HG02938 (cell line): ENCODE results near the gene ECEL1.
"Not testable (repeated sequence)": the region's sequence is repeated elsewhere in the genome, so short reads cannot be mapped to it uniquely, and the experiment has no call there.

Source experiments
- ATAC-seq: cut with Tn5 transposase; IDR thresholded peaks from one replicate; pipeline ENCODE4 v1.9.1; 2021; ENCODE audit warnings: mild to moderate bottlenecking, moderate library complexity; ENCODE audit not compliant: unreplicated experiment

Gene ECEL1

DNA sequence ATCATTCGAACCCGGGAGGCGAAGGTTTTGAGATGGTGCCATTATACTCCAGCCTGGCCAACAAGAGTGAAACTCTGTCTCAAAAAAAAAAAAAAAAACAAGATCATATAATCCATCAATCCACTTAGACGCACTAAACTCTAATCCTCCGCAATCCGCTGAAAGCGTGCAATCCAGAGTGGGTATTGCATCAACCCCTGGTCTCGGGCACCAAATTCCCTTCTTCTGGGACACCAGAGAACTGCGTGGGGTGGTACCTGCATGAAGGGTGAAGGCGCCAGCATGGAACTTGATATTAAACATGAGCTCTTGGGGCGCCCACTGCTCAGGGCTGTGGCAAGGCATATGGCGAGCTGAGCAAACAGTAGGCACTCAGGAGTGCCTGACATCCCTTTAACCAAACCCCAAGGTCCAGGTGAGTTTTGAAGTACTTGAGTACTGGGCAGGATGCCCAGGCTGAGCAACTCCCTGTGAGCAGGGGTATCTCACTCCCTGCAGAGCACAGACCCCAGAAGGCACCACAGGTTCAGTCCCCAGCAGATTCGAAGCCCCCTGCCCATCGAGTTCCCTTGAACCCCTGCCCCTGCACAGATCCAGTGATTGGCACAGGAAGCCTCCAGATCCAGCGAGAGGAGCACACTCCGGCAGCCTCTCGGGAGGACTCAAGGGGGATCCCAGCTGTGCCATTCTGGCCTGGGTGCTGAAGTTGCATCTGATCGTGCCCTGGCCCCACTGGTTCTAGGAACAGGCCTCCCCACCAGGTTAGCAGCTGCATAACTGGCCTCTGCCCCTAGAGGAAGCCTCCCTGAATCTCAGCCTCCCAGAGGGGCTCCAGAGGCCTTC lies 23.7 kb downstream of the ECEL1 start:
- no peak for ATAC-seq

DNA sequence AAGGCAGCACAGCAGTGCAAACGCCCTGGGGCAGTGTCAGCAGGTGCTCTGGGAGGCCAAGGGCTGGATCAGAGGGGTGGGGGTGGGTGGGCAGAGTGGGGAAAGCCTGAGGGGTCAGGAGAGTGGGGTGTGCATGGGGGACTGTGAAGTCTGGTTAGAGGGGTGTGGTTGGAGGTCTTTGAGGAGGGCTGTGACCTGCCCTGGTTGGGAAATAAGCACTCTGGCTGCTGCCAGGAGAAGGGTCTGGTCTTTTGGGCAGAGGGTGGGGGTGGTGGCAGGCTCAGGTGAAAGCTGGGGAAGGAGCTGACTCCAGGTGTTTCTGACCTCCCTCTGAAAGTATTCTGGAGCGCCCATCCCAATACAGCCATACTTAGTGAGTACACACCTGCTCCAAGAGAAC lies 27.5 kb downstream of the ECEL1 start:
- no peak for ATAC-seq

DNA sequence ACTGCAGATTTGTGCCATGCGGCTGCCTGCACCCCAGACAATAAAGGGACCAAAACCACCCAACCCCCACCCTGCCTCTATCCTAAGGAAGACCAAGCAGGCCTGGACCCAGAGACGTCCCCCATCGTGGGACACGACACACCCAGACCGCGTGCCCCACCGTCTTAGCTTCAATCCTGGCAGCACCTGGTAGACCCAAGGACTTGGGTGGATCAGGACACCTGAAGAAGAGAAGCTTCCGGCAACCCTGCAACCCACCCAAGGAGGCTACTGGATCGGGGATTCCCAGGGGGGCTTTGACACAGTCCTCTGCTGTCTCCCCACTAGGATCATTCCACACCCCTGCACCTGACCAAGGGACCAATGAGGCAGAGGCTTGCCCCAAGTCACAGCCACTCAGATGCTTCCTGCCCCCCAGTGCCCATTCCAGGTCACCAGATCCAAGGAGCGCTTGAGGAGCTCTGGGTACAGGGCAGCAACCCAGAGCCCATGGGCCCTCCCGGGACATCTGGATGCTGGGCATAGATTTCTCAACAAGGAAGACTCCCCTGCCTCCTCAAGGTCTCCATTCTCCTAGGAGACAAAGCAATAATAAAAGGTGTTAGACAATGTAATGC lies 28.1 kb downstream of the ECEL1 start:
- ATAC-seq = no peak

DNA sequence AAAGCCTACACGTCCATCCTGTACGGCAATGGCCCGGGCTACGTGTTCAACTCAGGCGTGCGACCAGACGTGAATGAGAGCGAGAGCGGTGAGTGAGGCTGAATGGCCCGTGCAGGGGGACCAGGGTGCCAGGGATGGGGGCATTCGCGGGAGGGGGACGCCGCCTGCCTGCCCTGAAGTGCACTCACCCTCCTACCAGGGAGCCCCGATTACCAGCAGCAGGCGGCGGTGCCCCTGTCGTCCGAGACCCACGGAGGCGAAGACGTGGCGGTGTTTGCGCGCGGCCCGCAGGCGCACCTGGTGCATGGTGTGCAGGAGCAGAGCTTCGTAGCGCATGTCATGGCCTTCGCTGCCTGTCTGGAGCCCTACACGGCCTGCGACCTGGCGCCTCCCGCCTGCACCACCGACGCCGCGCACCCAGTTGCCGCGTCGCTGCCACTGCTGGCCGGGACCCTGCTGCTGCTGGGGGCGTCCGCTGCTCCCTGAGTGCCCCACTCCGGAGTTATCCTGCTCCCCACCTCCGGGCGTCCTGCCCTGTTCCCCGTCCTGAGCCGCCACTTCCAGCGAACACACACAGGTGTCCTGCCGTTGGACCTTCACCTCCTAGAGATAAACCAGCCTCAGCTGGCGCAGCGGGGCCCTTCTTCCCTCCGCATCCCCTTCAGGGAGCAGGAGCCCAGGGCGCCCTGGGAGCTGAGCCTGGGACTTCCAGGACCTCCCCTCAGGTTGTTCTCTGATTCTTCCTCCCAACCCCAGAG lies 28.8 kb downstream of the ECEL1 start:
- ATAC-seq = no peak

DNA sequence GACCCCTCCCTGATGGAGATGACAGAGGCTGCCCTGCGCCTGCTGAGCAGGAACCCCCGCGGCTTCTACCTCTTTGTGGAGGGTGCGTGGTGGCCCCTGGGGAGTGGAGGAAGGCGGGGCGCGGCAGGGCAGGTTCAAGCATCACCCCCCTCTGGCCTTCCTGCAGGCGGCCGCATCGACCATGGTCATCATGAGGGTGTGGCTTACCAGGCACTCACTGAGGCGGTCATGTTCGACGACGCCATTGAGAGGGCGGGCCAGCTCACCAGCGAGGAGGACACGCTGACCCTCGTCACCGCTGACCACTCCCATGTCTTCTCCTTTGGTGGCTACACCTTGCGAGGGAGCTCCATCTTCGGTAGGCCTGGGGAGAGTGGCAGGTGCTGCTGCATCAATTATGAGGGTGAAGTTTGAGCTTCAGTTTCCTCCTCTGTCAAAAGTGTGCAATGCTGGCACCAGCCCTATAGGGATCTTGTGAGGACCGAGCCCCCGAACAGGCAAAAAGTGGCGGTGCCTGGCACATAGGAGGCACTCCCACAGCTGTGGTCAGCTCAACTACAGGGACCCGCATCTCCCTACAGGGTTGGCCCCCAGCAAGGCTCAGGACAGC lies 29.5 kb downstream of the ECEL1 start:
- no peak for ATAC-seq

DNA sequence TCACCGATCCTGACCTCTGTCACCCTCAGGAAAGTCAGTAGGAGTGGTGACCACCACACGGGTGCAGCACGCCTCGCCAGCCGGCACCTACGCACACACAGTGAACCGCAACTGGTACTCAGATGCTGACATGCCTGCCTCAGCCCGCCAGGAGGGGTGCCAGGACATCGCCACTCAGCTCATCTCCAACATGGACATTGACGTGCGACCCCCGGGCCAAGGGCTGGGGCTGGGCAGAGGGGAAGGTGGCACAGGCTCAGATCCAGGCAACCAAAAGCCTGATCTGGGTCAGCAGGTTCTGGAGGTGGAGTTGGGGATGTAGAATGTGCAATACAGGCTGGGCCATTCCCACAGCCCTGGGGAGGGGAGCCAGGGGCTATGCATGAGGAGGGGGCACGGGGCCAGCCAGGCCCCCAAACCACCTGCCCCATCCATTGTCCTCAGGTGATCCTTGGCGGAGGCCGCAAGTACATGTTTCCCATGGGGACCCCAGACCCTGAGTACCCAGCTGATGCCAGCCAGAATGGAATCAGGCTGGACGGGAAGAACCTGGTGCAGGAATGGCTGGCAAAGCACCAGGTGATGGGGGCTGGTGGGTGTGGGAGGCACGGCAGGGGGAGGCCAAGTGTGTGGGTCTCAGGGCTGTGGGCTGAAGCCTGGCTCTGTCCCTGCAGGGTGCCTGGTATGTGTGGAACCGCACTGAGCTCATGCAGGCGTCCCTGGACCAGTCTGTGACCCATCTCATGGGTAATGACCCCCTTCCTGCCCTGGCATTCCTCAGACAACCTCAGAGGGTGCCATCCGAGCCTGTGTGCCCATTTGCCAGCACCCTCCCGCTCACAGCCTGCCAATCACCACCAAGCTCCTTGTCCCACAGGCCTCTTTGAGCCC lies 30.3 kb downstream of the ECEL1 start:
- ATAC-seq = no peak

DNA sequence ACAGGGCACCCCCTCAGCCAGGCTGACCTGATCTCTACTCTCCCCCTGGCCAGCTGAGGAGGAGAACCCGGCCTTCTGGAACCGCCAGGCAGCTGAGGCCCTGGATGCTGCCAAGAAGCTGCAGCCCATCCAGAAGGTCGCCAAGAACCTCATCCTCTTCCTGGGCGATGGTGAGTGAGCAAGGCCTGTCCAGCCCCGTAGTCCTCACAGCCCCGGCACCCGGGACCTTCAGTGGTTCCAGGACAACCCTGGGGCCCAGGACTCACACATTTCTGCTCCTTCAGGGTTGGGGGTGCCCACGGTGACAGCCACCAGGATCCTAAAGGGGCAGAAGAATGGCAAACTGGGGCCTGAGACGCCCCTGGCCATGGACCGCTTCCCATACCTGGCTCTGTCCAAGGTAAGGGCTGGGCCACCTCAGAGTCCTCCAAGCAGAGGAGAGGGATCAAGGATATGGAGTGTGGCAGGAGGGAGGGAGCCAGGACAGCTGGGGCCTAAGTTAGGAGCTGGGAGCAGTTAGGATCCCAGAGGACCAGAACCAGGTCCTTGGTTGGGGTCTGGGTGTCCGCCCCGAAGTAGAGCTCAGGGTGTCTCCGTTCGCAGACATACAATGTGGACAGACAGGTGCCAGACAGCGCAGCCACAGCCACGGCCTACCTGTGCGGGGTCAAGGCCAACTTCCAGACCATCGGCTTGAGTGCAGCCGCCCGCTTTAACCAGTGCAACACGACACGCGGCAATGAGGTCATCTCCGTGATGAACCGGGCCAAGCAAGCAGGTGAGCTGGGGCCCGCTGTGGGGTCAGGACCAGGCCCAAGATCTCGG lies 31.1 kb downstream of the ECEL1 start:
- no peak for ATAC-seq

DNA sequence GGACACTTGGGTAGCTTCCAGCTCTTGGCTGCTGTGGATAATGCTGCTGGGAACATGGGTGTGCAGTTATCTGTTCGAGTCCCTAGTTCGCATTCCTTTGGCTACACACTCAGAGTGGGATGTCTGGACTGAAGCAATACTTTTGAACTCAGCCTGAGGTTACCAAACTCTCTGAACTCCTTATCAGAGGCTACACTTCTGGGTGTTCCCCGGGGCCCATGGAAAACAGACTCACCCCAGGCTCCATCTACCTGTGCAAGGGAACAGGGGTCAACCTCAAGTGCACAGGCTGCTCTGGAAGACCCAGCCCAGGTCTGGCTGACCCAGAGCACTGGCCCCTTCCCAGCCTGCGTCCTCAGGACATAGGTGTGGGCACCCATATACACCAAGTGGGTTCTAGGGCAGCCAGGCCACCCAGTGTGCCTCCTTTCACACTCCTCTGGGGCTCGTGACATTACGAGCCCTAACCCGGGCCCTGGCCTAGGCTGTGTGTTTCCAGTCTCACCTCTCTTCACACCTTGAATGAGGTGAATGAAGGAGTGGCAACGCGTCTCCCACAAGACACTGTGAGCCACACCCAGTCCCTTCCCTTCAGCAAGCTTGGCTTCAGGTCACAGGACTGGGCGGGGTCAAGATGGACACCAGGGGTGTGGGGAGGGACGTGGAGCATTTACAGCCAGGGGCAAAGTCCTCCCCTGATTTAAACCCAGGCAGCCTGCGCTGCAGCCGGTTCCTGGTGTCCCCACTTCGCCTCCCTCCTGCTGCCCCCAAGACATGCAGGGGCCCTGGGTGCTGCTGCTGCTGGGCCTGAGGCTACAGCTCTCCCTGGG lies 32.0 kb downstream of the ECEL1 start, which contains the start of gene ALPI:
ALPI (plus strand) TSS at position 728 of the 830 bp plus-strand sequence; CDS start at position 775, 47 bp downstream.
- ATAC-seq = no peak

DNA sequence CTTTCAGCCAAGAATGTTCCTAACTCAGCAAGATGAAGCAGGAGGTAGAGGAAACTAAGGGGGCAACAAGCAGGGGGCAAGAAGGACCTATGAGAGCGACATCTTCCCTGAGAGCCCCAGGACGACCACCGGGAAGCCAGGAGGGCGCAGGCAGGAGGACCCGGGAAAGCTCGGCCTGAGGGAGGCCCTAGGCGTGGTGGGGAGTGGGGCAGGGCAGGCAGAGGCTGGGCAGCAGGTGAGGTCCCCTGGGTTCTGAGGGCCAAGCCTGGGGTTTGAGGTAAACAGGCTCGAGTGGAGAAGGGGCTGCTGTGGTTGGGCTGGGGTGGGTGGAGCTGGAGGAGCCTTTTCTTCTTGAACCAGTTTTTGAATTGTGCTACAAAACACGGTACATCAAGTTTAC lies 33.0 kb downstream of the ECEL1 start:
- no peak for ATAC-seq

DNA sequence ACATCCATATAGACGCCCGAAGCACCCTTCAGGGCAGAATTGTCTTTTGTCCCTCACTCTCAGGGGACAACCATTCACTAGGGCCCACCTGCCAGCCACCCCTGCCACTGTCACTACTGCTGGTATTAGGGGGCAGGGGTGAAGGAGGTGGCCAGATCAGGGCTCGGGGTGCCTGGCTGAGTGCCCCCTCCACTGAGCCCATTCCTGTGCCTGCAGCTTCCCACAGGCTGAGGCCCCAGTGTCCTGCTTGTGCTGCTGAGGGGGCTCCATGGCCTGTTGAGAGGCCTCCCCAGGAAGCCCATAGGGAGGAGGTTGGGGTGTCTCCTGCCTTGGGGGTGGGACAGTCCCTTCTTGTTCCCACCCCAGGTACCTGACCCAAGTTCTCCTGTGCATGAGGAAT lies 36.0 kb downstream of the ECEL1 start:
- ATAC-seq = not testable (repeated sequence)

DNA sequence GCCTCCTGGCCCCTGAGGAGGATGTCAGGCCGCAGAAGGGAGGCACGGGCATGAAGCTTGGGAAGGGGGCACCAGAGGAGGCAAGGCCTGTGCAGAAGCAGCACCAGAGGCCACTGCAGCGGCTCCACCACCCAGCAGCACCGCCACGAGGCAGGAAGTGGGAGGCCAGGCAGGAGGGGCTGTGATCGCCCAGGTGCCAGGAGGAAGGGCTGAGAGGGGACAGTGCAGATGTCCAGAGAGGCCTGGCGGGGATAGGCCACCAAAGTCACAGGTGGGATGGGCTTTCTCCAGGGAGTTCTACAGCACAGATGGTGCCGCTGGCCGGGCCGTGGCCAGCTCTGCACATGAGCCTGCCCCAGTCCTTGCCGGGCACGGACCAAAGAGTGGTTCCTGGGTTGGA lies 37.7 kb downstream of the ECEL1 start:
- no peak for ATAC-seq

DNA sequence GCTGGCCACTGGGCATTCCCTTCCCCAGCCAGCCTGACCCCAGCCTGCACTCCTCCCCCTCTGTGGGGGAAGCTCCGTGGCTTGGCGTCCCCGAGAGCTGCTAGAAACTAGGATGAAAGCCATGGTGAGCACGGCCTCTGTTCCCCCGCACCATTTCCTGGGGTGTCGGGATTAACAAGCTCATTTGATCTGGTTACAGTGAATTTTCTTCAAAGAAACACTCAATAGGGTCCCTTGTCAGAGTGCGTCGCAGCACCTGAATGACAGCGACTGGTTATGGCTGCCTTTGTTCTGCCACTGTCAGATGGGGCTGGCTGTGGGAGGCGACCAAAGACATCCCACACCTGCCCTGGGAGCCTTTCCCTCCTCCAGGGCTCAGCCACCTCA lies 39.3 kb downstream of the ECEL1 start:
- no peak for ATAC-seq

DNA sequence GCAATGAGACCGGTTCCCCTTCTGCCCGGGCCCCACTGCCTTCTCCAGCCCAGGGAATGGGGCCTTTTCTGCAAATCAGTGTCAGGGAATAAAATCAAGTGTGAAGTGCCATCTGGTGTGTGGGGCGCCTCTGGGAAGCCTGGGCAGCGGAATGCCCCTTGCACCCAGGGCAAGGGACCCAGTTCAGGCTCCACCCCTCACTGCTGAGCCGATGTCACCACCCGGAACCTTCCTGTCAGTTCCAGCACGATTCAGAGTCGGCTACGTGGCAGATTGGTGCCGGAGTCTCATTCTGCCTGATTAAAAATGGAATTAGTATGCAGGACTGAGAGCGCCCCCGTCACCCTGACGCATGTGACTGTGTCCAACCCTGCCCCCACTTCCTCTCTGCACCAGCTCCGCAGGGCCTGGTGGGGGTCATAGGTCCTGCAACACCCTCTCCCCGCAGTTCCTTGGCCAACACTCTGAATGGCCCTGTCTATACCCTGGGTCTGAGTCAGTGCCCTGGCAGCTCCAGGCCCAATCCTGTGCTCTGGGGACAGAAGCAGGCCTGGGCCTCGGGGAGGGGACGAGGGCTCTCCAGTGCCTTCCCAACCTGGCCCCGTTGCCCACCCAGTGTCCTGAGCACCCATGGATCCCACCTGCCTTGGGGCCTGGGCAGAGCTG lies 39.9 kb downstream of the ECEL1 start:
- no peak for ATAC-seq

DNA sequence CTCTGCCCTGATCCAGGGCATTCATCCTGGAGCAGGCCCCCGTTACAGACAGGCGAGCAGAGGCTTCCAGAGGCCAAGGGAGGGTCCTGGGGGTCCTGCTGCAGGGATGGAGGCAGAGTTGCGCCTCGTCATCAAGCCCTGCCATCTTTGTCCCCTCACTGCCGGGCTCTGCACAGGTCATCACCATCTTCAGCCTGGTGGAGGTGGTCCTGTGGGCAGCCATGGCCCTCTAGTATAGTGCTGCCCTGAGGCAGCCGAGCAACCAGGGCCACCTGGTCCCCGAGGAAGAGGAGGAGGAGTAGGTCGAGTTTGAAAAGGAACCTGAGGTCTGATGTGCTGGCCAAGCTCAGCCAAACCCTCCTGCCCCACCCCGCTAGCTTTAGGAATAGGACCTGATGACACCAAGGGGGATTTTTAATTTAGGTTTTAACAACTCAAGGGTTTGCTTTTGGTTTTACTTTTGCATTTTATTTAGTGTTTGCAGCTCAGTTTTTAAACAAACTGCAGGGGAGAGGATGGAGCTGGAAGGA lies 40.5 kb downstream of the ECEL1 start:
- no peak for ATAC-seq

DNA sequence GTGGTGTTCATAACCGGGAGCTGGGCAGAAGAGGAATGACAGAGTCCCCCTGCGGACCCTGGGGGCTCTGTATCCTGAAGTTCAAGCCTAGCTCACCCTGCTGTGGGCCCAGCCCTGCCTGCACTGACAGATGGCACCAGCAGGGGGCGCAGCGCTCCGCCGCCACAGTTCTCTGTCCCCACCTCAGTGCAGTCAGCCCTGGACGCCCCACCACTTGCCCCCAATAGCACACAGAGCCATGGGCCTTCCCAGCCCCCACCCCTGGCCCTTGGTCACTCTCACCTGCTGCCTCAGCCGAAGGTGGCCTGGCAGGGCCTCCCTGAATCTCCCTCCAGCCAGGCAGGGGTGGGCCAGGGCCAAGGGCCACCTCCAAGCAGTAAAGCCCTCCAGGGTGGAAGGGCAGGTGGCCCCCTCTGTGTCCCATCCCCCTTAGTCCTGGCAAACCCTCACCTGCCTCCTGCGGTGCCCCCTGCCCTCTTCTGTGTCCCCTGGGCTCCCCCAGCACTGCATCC lies 41.3 kb downstream of the ECEL1 start:
- ATAC-seq = not testable (repeated sequence)

DNA sequence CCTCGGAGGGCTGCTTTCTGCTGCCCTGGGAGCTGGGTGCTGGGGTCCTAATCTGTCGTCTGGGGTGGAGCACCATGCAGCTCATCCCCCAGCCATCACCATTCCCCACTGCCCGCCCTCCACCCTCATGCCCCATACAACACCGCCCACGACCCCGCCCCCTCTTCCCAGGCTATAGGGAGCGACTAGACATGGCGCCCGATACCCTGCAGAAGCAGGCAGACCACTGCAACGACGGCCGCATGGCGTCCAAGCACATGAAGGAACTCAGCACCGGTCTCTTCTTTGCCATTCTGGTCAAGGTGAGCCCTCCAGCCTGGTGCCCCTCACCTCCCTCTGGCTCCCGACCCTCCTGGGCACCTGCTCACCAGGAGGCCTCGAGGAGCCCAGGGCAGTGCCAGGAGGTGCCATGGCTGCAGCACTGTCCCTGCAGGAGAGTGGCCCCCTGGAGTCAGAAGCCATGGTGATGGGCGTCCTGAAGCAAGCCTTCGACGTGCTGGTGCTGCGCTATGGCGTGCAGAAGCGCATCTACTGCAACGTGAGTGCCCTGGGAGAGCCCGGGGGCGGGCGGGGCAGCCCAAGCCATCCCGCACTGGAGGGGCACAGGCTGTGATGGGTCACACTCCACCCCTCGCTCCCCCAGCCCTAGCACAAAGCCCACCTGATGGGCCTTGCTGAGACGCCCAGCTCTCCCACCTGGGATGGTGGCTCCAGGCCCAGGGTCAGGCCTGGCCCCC lies 42.3 kb downstream of the ECEL1 start:
- not testable (repeated sequence) for ATAC-seq
